ENCODE results near the gene IFT57. TPM values are rescaled to one million over a fixed set of nuclear protein-coding genes. Genes with fewer than 3 reads are reported as not detected.
A peak's percentile ranks its signal among the peaks of the same experiment; 100 is the strongest.

The IFT57 gene
- total and polyA plus RNA-seq, 4 experiments from 2014 or later, result 24.1 to 55.2 (median 38.5) TPM

GRCh38 chr3:108146139-108146538 lies 76.1 kb downstream of the IFT57 start:
- Mint-ChIP-seq H3K9me3 (peaks cover 0 to 10% (median 5%) of the 10 kb centered on the region in 8 donors), H3K36me3 (peaks cover 0 to 15% of the 10 kb centered on the region in 2 donors), H3K4me1 (peaks cover 3 to 9% (median 4%) of the 10 kb centered on the region in 4 donors), H3K27ac (no peak overlapping the region), H3K4me3 (no peak overlapping the region), H3K27me3 (no peaks in the 10 kb centered on the region)
- Histone ChIP-seq H3K36me3 (ENCODE audit: insufficient read depth, low read length) (no peaks in the 10 kb centered on the region), H3K9me3 (ENCODE audit: control insufficient read depth in 1 of 2, low read length in 2 of 2) (no peaks in the 10 kb centered on the region), H3K27me3 (ENCODE audit: insufficient read depth, low read length) (no peaks in the 10 kb centered on the region), H3K27ac (ENCODE audit: low read depth, low read length) (no peak overlapping the region), H3K4me1 (ENCODE audit: insufficient read depth, low read length) (peaks cover 3% of the 10 kb centered on the region), H3K4me3 (ENCODE audit: low read length in 2 of 2) (no peak overlapping the region)
- CTCF ChIA-PET (ENCODE audit: partially characterized antibody), result no interaction called here
- intact Hi-C loops (cut with micrococcal nuclease), result no loop called here
- no peak for DNase-seq
- POLR2A ChIA-PET (ENCODE audit: partially characterized antibody), result interaction anchor here (1.2 to 2.0 kb wide), 3 partner anchors 12 to 22 kb away, joined by 3 to 5 read pairs (median 5); no protein-coding TSS in a partner anchor

GRCh38 chr3:108145578-108145977 lies 76.6 kb downstream of the IFT57 start:
- Mint-ChIP-seq H3K27me3 (no peaks in the 10 kb centered on the region), H3K27ac (peak overlapping the region in 1 of 7 donors; percentile 31), H3K4me1 (peaks cover 3 to 11% (median 4%) of the 10 kb centered on the region in 4 donors), H3K36me3 (peaks cover 0 to 20% of the 10 kb centered on the region in 2 donors), H3K9me3 (peaks cover 0 to 10% (median 5%) of the 10 kb centered on the region in 8 donors), H3K4me3 (no peak overlapping the region)
- Histone ChIP-seq H3K36me3 (ENCODE audit: insufficient read depth, low read length) (no peaks in the 10 kb centered on the region), H3K27ac (ENCODE audit: low read depth, low read length) (no peak overlapping the region), H3K27me3 (ENCODE audit: insufficient read depth, low read length) (no peaks in the 10 kb centered on the region), H3K4me1 (ENCODE audit: insufficient read depth, low read length) (peaks cover 3% of the 10 kb centered on the region), H3K4me3 (ENCODE audit: low read length in 2 of 2) (no peak overlapping the region), H3K9me3 (ENCODE audit: control insufficient read depth in 1 of 2, low read length in 2 of 2) (no peaks in the 10 kb centered on the region)
- intact Hi-C loops (cut with micrococcal nuclease), result no loop called here
- ChIA-PET CTCF (ENCODE audit: partially characterized antibody) (interaction anchor here (0.9 kb wide), 1 partner anchor 8 kb away, joined by 3 read pairs; no protein-coding TSS in a partner anchor), POLR2A (ENCODE audit: partially characterized antibody) (interaction anchor here (1.2 to 1.9 kb wide), 2 partner anchors 18 to 21 kb away, joined by 3 to 5 read pairs; no protein-coding TSS in a partner anchor)
- no peak for DNase-seq

- Histone ChIP-seq H3K9me3 (ENCODE audit: control insufficient read depth in 1 of 2, low read length in 2 of 2) (no peaks in the 10 kb centered on the region), H3K4me1 (ENCODE audit: insufficient read depth, low read length) (peaks cover 35% of the 10 kb centered on the region), H3K27ac (ENCODE audit: low read depth, low read length) (no peak overlapping the region), H3K4me3 (ENCODE audit: low read length in 2 of 2) (no peak overlapping the region), H3K36me3 (ENCODE audit: insufficient read depth, low read length) (no peaks in the 10 kb centered on the region), H3K27me3 (ENCODE audit: insufficient read depth, low read length) (no peaks in the 10 kb centered on the region)
- Mint-ChIP-seq H3K9me3 (peaks cover 0 to 3% (median 0%) of the 10 kb centered on the region in 8 donors), H3K27ac (peak overlapping the region in 2 of 7 donors; percentile 3 to 33), H3K4me3 (no peak overlapping the region), H3K27me3 (no peaks in the 10 kb centered on the region), H3K4me1 (peaks cover 35 to 54% (median 41%) of the 10 kb centered on the region in 4 donors), H3K36me3 (peaks cover 37 to 46% of the 10 kb centered on the region in 2 donors)
- POLR2A ChIA-PET (ENCODE audit: partially characterized antibody), result interaction anchor here (1.7 kb wide), 1 partner anchor 11 kb away, joined by 8 read pairs; no protein-coding TSS in a partner anchor
- intact Hi-C loops (cut with micrococcal nuclease), result no loop called here
- no peak for DNase-seq
- CTCF ChIA-PET (ENCODE audit: partially characterized antibody), result interaction anchor here (1.4 kb wide), 1 partner anchor 15 kb away, joined by 4 read pairs; no protein-coding TSS in a partner anchor
Measured at GRCh38 chr3:108137460-108137814, 84.8 kb downstream of the IFT57 start.

- ChIA-PET CTCF (ENCODE audit: partially characterized antibody) (interaction anchor here (1.4 kb wide), 1 partner anchor 16 kb away, joined by 4 read pairs; no protein-coding TSS in a partner anchor), POLR2A (ENCODE audit: partially characterized antibody) (interaction anchor here (0.9 to 1.7 kb wide), 2 partner anchors 9 to 11 kb away, joined by 3 to 8 read pairs; no protein-coding TSS in a partner anchor)
- DNase-seq, result no peak
- no peaks in the 10 kb centered on the region for H3K27me3 Mint-ChIP-seq
- Histone ChIP-seq H3K4me3 (ENCODE audit: low read length in 2 of 2) (no peak overlapping the region), H3K9me3 (ENCODE audit: control insufficient read depth in 1 of 2, low read length in 2 of 2) (no peaks in the 10 kb centered on the region), H3K27me3 (ENCODE audit: insufficient read depth, low read length) (no peaks in the 10 kb centered on the region), H3K36me3 (ENCODE audit: insufficient read depth, low read length) (no peaks in the 10 kb centered on the region), H3K4me1 (ENCODE audit: insufficient read depth, low read length) (peaks cover 42% of the 10 kb centered on the region), H3K27ac (ENCODE audit: low read depth, low read length) (no peak overlapping the region)
- H3K4me1 Mint-ChIP-seq, result peaks cover 40 to 56% (median 43%) of the 10 kb centered on the region in 4 donors
- peaks cover 40 to 49% of the 10 kb centered on the region in 2 donors for H3K36me3 Mint-ChIP-seq
- peaks cover 0 to 3% (median 0%) of the 10 kb centered on the region in 8 donors for H3K9me3 Mint-ChIP-seq
- H3K4me3 Mint-ChIP-seq, result no peak overlapping the region
- intact Hi-C loops (cut with micrococcal nuclease), result no loop called here
- H3K27ac Mint-ChIP-seq, result peak overlapping the region in 2 of 7 donors; percentile 3 to 22
Measured at GRCh38 chr3:108136561-108137459, 85.4 kb downstream of the IFT57 start.

GRCh38 chr3:108134555-108134880 lies 87.7 kb downstream of the IFT57 start:
- H3K27me3 Mint-ChIP-seq, result no peaks in the 10 kb centered on the region
- H3K4me1 ChIP-seq (ENCODE audit: insufficient read depth, low read length), result peaks cover 64% of the 10 kb centered on the region
- H3K36me3 ChIP-seq (ENCODE audit: insufficient read depth, low read length), result no peaks in the 10 kb centered on the region
- peaks cover 51 to 79% (median 60%) of the 10 kb centered on the region in 4 donors for H3K4me1 Mint-ChIP-seq
- peak overlapping the region; percentile 0 for H3K27ac ChIP-seq (ENCODE audit: low read depth, low read length)
- H3K27me3 ChIP-seq (ENCODE audit: insufficient read depth, low read length), result no peaks in the 10 kb centered on the region
- H3K27ac Mint-ChIP-seq, result peak overlapping the region; percentile 5 to 92 (median 82)
- peak overlapping the region; percentile 73 to 87 (median 83) for H3K4me3 Mint-ChIP-seq
- intact Hi-C loops (cut with micrococcal nuclease), result no loop called here
- CTCF ChIA-PET (ENCODE audit: partially characterized antibody), result interaction anchor here (1.1 kb wide), 1 partner anchor 42 kb away, joined by 3 read pairs; no protein-coding TSS in a partner anchor
- peaks cover 0 to 2% (median 0%) of the 10 kb centered on the region in 8 donors for H3K9me3 Mint-ChIP-seq
- no peaks in the 10 kb centered on the region for H3K9me3 ChIP-seq (ENCODE audit: control insufficient read depth in 1 of 2, low read length in 2 of 2)
- no peak for DNase-seq
- H3K36me3 Mint-ChIP-seq, result peaks cover 50 to 62% of the 10 kb centered on the region in 2 donors
- H3K4me3 ChIP-seq (ENCODE audit: low read length in 2 of 2), result peak overlapping the region in 1 of 2 donors; percentile 37
- POLR2A ChIA-PET (ENCODE audit: partially characterized antibody), result interaction anchor here (1.2 to 15.2 kb wide), 6 partner anchors 10 to 207 kb away, joined by 3 to 531 read pairs (median 14); partner anchors contain the start of genes CD47 and IFT57

GRCh38 chr3:108133858-108134554 lies 88.2 kb downstream of the IFT57 start:
- POLR2A ChIA-PET (ENCODE audit: partially characterized antibody), result interaction anchor here (1.0 to 15.2 kb wide), 7 partner anchors 9 to 206 kb away, joined by 3 to 531 read pairs (median 5); partner anchors contain the start of genes CD47 and IFT57
- peaks cover 70% of the 10 kb centered on the region for H3K4me1 ChIP-seq (ENCODE audit: insufficient read depth, low read length)
- Mint-ChIP-seq H3K27ac (peak overlapping the region; percentile 5 to 92 (median 82)), H3K9me3 (peaks cover 0 to 2% (median 0%) of the 10 kb centered on the region in 8 donors), H3K4me1 (peaks cover 54 to 84% (median 65%) of the 10 kb centered on the region in 4 donors), H3K4me3 (peak overlapping the region; percentile 73 to 87 (median 83)), H3K36me3 (peaks cover 54 to 62% of the 10 kb centered on the region in 2 donors), H3K27me3 (no peaks in the 10 kb centered on the region)
- CTCF ChIA-PET (ENCODE audit: partially characterized antibody), result interaction anchor here (1.0 to 1.7 kb wide), 4 partner anchors 42 to 272 kb away, joined by 3 to 4 read pairs (median 4); partner anchors contain the start of gene IFT57
- no peaks in the 10 kb centered on the region for H3K36me3 ChIP-seq (ENCODE audit: insufficient read depth, low read length)
- no peaks in the 10 kb centered on the region for H3K9me3 ChIP-seq (ENCODE audit: control insufficient read depth in 1 of 2, low read length in 2 of 2)
- peak overlapping the region in 1 of 2 donors; percentile 37 for H3K4me3 ChIP-seq (ENCODE audit: low read length in 2 of 2)
- no peaks in the 10 kb centered on the region for H3K27me3 ChIP-seq (ENCODE audit: insufficient read depth, low read length)
- intact Hi-C loops (cut with micrococcal nuclease), result no loop called here
- DNase-seq, result no peak
- H3K27ac ChIP-seq (ENCODE audit: low read depth, low read length), result peak overlapping the region; percentile 0
